H9 (cell line): Measurements from ENCODE around the gene DDX11. TPM values are rescaled to one million over a fixed set of nuclear protein-coding genes. Genes with fewer than 3 reads are reported as not detected.
"Not testable (repeated sequence)": the region's sequence is repeated elsewhere in the genome, so short reads cannot be mapped to it uniquely, and the experiment has no call there.

ENCODE experiments used
- DNase-seq: peaks from one replicate; pipeline ENCODE4 v3.0.0-alpha.2; 2017
- H2AFZ ChIP-seq: one replicate; pipeline ENCODE4 v1.6.1; 2013; ENCODE audit warnings: mild to moderate bottlenecking, low read length, control low read depth, moderate library complexity
- H2AK5ac ChIP-seq: 2 replicates; pipeline ENCODE4 v1.6.1; 2013; ENCODE audit warnings: low read length, control low read depth, mixed read lengths; ENCODE audit not compliant: insufficient read length
- H2BK120ac ChIP-seq: one replicate; pipeline ENCODE4 v1.6.1; 2013; ENCODE audit warnings: low read depth, mild to moderate bottlenecking, low read length, control low read depth, inconsistent platforms; ENCODE audit not compliant: poor library complexity, severe bottlenecking
- H2BK12ac ChIP-seq: 2 replicates; pipeline ENCODE4 v1.6.1; 2013; ENCODE audit warnings: low read length, control low read depth, mixed read lengths, low read depth; ENCODE audit not compliant: insufficient read length
- H2BK15ac ChIP-seq: 2 replicates; pipeline ENCODE4 v1.6.1; 2013; ENCODE audit warnings: low read depth, low read length, control low read depth
- H2BK20ac ChIP-seq: one replicate; pipeline ENCODE4 v1.6.1; 2013; ENCODE audit warnings: low read depth, mild to moderate bottlenecking, low read length, control low read depth, inconsistent platforms; ENCODE audit not compliant: poor library complexity, severe bottlenecking
- H2BK5ac ChIP-seq: 2 replicates; pipeline ENCODE4 v1.6.1; 2013; ENCODE audit warnings: low read length, control low read depth, mixed read lengths; ENCODE audit not compliant: insufficient read length
- H3K14ac ChIP-seq: 2 replicates; pipeline ENCODE4 v1.6.1; 2013; ENCODE audit warnings: low read length, control low read depth; ENCODE audit not compliant: insufficient read depth
- H3K18ac ChIP-seq: 2 replicates; pipeline ENCODE4 v1.6.1; 2013; ENCODE audit warnings: low read depth, mild to moderate bottlenecking, mixed read lengths, low read length, control low read depth; ENCODE audit not compliant: insufficient read length
- H3K23ac ChIP-seq: 2 replicates; pipeline ENCODE4 v1.6.1; 2013; ENCODE audit warnings: low read length, control low read depth, mixed read lengths, low read depth; ENCODE audit not compliant: insufficient read length
- H3K23me2 ChIP-seq: 2 replicates; pipeline ENCODE4 v1.6.1; 2013; ENCODE audit warnings: low read depth, mild to moderate bottlenecking, mixed read lengths, low read length, control low read depth; ENCODE audit not compliant: insufficient read length, poor library complexity, severe bottlenecking
- H3K27ac ChIP-seq: 2 replicates; pipeline ENCODE4 v1.5.1; 2013; ENCODE audit warnings: low read length, control low read depth, mixed read lengths, low read depth; ENCODE audit not compliant: insufficient read length
- H3K27me3 ChIP-seq: 2 replicates; pipeline ENCODE4 v1.6.1; 2013; ENCODE audit warnings: low read length, control low read depth, inconsistent platforms; ENCODE audit not compliant: insufficient read depth
- H3K4ac ChIP-seq: 2 replicates; pipeline ENCODE4 v1.6.1; 2013; ENCODE audit warnings: low read depth, mild to moderate bottlenecking, control low read depth, inconsistent platforms, low read length, moderate library complexity
- H3K4me1 ChIP-seq: 2 replicates; pipeline ENCODE4 v1.6.1; 2013; ENCODE audit warnings: low read length, control low read depth, inconsistent platforms; ENCODE audit not compliant: insufficient read depth
- H3K4me2 ChIP-seq: 2 replicates; pipeline ENCODE4 v1.6.1; 2013; ENCODE audit warnings: low read length, control low read depth, mixed read lengths; ENCODE audit not compliant: insufficient read length, insufficient read depth
- H3K56ac ChIP-seq: 2 replicates; pipeline ENCODE4 v1.6.1; 2013; ENCODE audit warnings: low read depth, mild to moderate bottlenecking, mixed read lengths, low read length, control low read depth; ENCODE audit not compliant: insufficient read length
- H3K79me1 ChIP-seq: 2 replicates; pipeline ENCODE4 v1.6.1; 2013; ENCODE audit warnings: low read depth, mild to moderate bottlenecking, moderate library complexity, low read length, control low read depth, inconsistent platforms; ENCODE audit not compliant: insufficient read depth, poor library complexity, severe bottlenecking
- H3K79me2 ChIP-seq: 2 replicates; pipeline ENCODE4 v1.6.1; 2013; ENCODE audit warnings: low read length, control low read depth, inconsistent platforms; ENCODE audit not compliant: insufficient read depth
- H3K9ac ChIP-seq: 2 replicates; pipeline ENCODE4 v1.6.1; 2013; ENCODE audit warnings: low read length, control low read depth, mixed read lengths; ENCODE audit not compliant: insufficient read length; ENCODE audit errors: extremely low read depth
- H3K9me3 ChIP-seq: one replicate; pipeline ENCODE4 v1.6.1; 2013; ENCODE audit warnings: low read depth, low read length, inconsistent platforms; ENCODE audit not compliant: control insufficient read depth
- H3T11ph ChIP-seq: one replicate; pipeline ENCODE4 v1.6.1; 2013; ENCODE audit warnings: mild to moderate bottlenecking, low read length, control low read depth, inconsistent platforms
- H4K20me1 ChIP-seq: one replicate; pipeline ENCODE4 v1.6.1; 2013; ENCODE audit not compliant: control insufficient read depth, insufficient read length, insufficient read depth
- H4K5ac ChIP-seq: 2 replicates; pipeline ENCODE4 v1.6.1; 2013; ENCODE audit warnings: low read depth, mild to moderate bottlenecking, mixed read lengths, low read length, control low read depth; ENCODE audit not compliant: insufficient read length
- H4K8ac ChIP-seq: replicated peaks from 2 replicates; pipeline ENCODE4 v1.6.1; 2013; ENCODE audit warnings: low read length, control low read depth, mixed read lengths, low read depth; ENCODE audit not compliant: insufficient read length
- H4K91ac ChIP-seq: 2 replicates; pipeline ENCODE4 v1.6.1; 2013; ENCODE audit warnings: low read depth, mild to moderate bottlenecking, moderate library complexity, mixed read lengths, low read length, control low read depth; ENCODE audit not compliant: insufficient read length
- H3K27ac Mint-ChIP-seq, 3 experiments: 2 replicates in 2 of 3; 3 replicates in 1 of 3; pipeline ENCODE4 v1.8.0; 2020 to 2021; ENCODE audit warnings: mixed read lengths in 3 of 3, mild to moderate bottlenecking in 1 of 3, moderate library complexity in 1 of 3
- H3K27me3 Mint-ChIP-seq: 2 replicates; pipeline ENCODE4 v1.8.0; 2021; ENCODE audit warnings: low read depth, mild to moderate bottlenecking, moderate library complexity, mixed read lengths
- H3K36me3 Mint-ChIP-seq, 3 experiments: 2 replicates in 2 of 3; 3 replicates in 1 of 3; pipeline ENCODE4 v1.8.0; 2020 to 2021; ENCODE audit warnings: low read depth in 3 of 3, mixed read lengths in 3 of 3; ENCODE audit not compliant: insufficient read depth in 1 of 3
- H3K4me1 Mint-ChIP-seq, 2 experiments: 2 replicates each; pipeline ENCODE4 v1.8.0; 2020; ENCODE audit warnings: mixed read lengths in 2 of 2
- H3K4me3 Mint-ChIP-seq, 2 experiments: 2 replicates in 1 of 2; 3 replicates in 1 of 2; pipeline ENCODE4 v1.8.0; 2020 to 2021; ENCODE audit warnings: mild to moderate bottlenecking in 2 of 2, mixed read lengths in 2 of 2, moderate library complexity in 1 of 2
- H3K9me3 Mint-ChIP-seq, 2 experiments: 2 replicates in 1 of 2; 3 replicates in 1 of 2; pipeline ENCODE4 v1.8.0; 2020; ENCODE audit warnings: mild to moderate bottlenecking in 2 of 2, mixed read lengths in 2 of 2, moderate library complexity in 1 of 2
- WGBS: extraction: QIAGEN DNeasy Blood & Tissue Kit; methylation state at CpG from one replicate; pipeline ENCODE4 v1.1.7; 2013; ENCODE audit warnings: missing lambda C conversion rate, low lambda C conversion rate, mixed read lengths; ENCODE audit not compliant: insufficient read length; ENCODE audit errors: extremely low coverage; 5-methylcytosine and 5-hydroxymethylcytosine counted together
- total RNA-seq: library from RNA; stranded (reverse); gene quantifications from 2 replicates; pipeline ENCODE4 v1.2.1, GENCODE V29; 2021

DDX11 gene
- total RNA-seq, 1 experiment from 2014 or later = 183 TPM

- H3K4me3 Mint-ChIP-seq, H2BK20ac ChIP-seq, H3K18ac ChIP-seq, H2BK120ac ChIP-seq, H3K27me3 ChIP-seq, H3K27me3 Mint-ChIP-seq, H4K20me1 ChIP-seq, H2AK5ac ChIP-seq, H2BK5ac ChIP-seq, H4K91ac ChIP-seq, H4K5ac ChIP-seq, H3K79me2 ChIP-seq, H3K9ac ChIP-seq, H3T11ph ChIP-seq, H3K4me2 ChIP-seq, H3K23ac ChIP-seq, H3K27ac ChIP-seq, H3K9me3 Mint-ChIP-seq, H2BK12ac ChIP-seq, H3K4me1 ChIP-seq, H3K9me3 ChIP-seq, H3K4me1 Mint-ChIP-seq, H3K79me1 ChIP-seq, H3K14ac ChIP-seq, DNase-seq, H2BK15ac ChIP-seq, H4K8ac ChIP-seq, H3K23me2 ChIP-seq, H3K56ac ChIP-seq, H3K27ac Mint-ChIP-seq, H2AFZ ChIP-seq, H3K4ac ChIP-seq: not testable (repeated sequence)
- no CpG with 5 or more reads among the region's 5 CpGs for WGBS
- H3K36me3 Mint-ChIP-seq = peaks cover 40 to 81% (median 77%) of the 10 kb centered on the region in 3 experiments; a peak in 6 of 7 replicates
Measured at GRCh38 chr12:31098363-31098762, 24.7 kb downstream of the DDX11 start.

DNA sequence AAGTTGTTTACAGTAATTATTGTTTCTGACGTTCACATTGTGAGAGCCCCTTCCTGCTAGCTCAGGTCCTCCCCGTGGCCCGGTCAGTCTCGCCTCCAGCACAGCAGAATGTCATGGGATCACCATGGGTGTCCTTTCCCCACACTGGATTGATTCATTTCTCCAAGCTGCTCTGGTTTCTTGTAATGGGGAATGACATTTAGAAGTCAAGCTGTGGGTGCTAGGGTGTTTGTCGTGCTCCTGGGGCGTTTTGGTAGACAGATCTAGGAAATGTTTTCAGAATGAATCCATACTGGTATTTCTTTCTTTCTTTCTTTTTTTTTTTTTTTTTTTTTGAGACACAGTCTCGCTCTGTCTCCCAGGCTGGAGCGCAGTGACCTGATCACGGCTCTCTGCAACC, 25.1 kb downstream of the DDX11 start:
- not testable (repeated sequence) for H3K23ac ChIP-seq, H3K4me2 ChIP-seq, H3K9me3 ChIP-seq, H3T11ph ChIP-seq, H2BK5ac ChIP-seq, H3K18ac ChIP-seq, H2BK20ac ChIP-seq, H4K91ac ChIP-seq, DNase-seq, H3K27me3 Mint-ChIP-seq, H3K27ac ChIP-seq, H3K4me1 ChIP-seq, H3K23me2 ChIP-seq, H4K8ac ChIP-seq, H3K9ac ChIP-seq, H2AFZ ChIP-seq, H3K56ac ChIP-seq, H3K4me1 Mint-ChIP-seq, H3K9me3 Mint-ChIP-seq, H3K79me1 ChIP-seq, H2AK5ac ChIP-seq, H3K14ac ChIP-seq, H3K4me3 Mint-ChIP-seq, H2BK120ac ChIP-seq, H3K27me3 ChIP-seq, H3K79me2 ChIP-seq, H2BK15ac ChIP-seq, H4K5ac ChIP-seq, H3K4ac ChIP-seq, H4K20me1 ChIP-seq, H2BK12ac ChIP-seq
- Mint-ChIP-seq H3K27ac (peak overlapping the region in 1 of 3 experiments; percentile 68; a peak in 1 of 7 replicates), H3K36me3 (peaks cover 42 to 82% (median 78%) of the 10 kb centered on the region in 3 experiments; a peak in 6 of 7 replicates)
- WGBS = no CpG with 5 or more reads among the region's 9 CpGs
